Coronary artery (tissue), 2 donors: ENCODE results near the gene DYRK4.
A peak's percentile ranks its signal among the peaks of the same experiment; 100 is the strongest.

Source experiments
- DNase-seq: peaks from one replicate; pipeline ENCODE4 v3.0.0-alpha.2; 2017; ENCODE audit warnings: low spot score
- H3K27ac ChIP-seq, 2 donors: fragments of 200-600 bp; sonication (generic); one replicate each; pipeline ENCODE4 v1.5.1; 2016 to 2019
- H3K4me3 ChIP-seq: fragments of 200-600 bp; sonication (generic); 2 replicates; pipeline ENCODE4 v1.5.1; 2016; ENCODE audit warnings: mild to moderate bottlenecking, moderate library complexity
- CTCF ChIP-seq: fragments of 200-600 bp; sonication (generic); IDR thresholded peaks from one replicate; pipeline ENCODE4 v1.5.1; 2019; ENCODE audit warnings: antibody characterized with exemption

The DYRK4 gene

DNA sequence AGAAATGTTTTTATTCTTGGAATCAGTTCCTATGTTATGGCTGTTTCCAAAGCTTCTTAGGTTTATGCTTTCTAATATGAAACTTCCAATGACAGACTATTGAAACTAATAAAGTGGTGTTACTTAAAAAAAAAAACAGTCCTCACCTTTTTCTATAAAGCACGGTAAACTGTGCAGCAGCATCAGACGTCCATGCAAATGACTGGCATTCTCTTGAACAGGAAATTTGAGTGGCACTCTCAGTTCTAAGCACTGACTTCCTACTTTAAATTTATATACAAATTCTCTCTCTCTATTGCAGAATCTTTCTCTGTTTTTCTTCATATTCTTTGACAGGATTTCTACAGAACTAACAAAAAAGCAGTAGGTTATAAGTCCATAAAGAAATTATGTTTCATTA lies 26.1 kb upstream of the DYRK4 start:
- H3K4me3 ChIP-seq, result no peak overlapping the region
- TF ChIP-seq CTCF, result no peak
- H3K27ac ChIP-seq, result no peak overlapping the region
- DNase-seq, result no peak

GRCh38 chr12:4538207-4539160 lies 23.5 kb upstream of the DYRK4 start, which contains the start of gene RAD51AP1:
Gene RAD51AP1, plus strand, starts transcription at chr12:4538890. Its CDS starts 50 bp downstream, at chr12:4538940.
- peak within 1 kb of the TSS; percentile 74 to 91 for H3K27ac ChIP-seq
- peak; percentile 96 for DNase-seq
- H3K4me3 ChIP-seq, result peak within 1 kb of the TSS; percentile 84
- no peak for TF ChIP-seq CTCF

GRCh38 chr12:4539167-4539870 lies 22.7 kb upstream of the DYRK4 start:
- Histone ChIP-seq H3K27ac (no peak overlapping the region), H3K4me3 (peak overlapping the region; percentile 84)
- DNase-seq, result no peak
- no peak for TF ChIP-seq CTCF

DNA sequence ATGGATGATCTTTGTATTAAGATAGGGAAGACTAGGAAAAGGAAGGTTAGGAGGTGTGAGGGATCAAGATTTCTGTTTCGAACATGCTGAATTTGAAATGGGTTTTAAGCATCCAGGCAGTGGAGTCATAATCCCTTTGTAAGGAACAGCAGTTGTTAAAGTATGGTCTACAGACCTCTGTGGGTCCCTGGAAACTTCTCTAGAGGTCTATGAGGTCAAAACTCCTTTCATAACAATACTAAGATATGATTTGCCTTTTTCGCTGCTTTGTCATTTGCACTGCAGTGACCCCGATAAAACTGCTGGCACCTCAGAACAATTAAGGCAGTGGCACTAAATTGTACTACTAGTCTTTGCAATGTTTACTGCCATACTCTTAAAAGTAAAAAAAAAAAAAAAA lies 21.8 kb upstream of the DYRK4 start:
- Histone ChIP-seq H3K27ac (no peak overlapping the region), H3K4me3 (no peak overlapping the region)
- TF ChIP-seq CTCF, result no peak
- no peak for DNase-seq

GRCh38 chr12:4540638-4541037 lies 21.4 kb upstream of the DYRK4 start:
- TF ChIP-seq CTCF, result no peak
- Histone ChIP-seq H3K27ac (no peak overlapping the region), H3K4me3 (no peak overlapping the region)
- DNase-seq, result no peak

- Histone ChIP-seq H3K27ac (no peak overlapping the region), H3K4me3 (no peak overlapping the region)
- TF ChIP-seq CTCF, result no peak
- DNase-seq, result no peak
Observed at GRCh38 chr12:4545195-4545594, 16.8 kb upstream of the DYRK4 start.
